HCT116 (cell line): ENCODE data around the gene EEFSEC. TPM values are rescaled to one million over a fixed set of nuclear protein-coding genes. Genes with fewer than 3 reads are reported as not detected.

Experiments used
- ATAC-seq: fragments of 200-7000 bp; cut with Tn5 transposase; 2 replicates; pipeline ENCODE4 v1.9.1; 2020; ENCODE audit warnings: mild to moderate bottlenecking, moderate library complexity
- BruUV-seq: library from RNA; stranded (reverse); fragments of 400-500 nt; replicated peaks from 2 replicates; lab custom pipeline; 2021; lab: Mats Ljungman, UMichigan
- CTCF ChIA-PET: fragments of 300-600 bp; sonication (Branson Sonifier 250); formaldehyde crosslinking; loops from one replicate; lab custom pipeline; 2021; ENCODE audit warnings: antibody characterized with exemption; lab: Charles Lee
- POLR2A ChIA-PET: fragments of 300-600, 350-600 bp; sonication (Branson Sonifier 250); formaldehyde crosslinking; loops from one replicate; lab custom pipeline; 2021; ENCODE audit warnings: antibody characterized with exemption; lab: Charles Lee
- RAD21 ChIA-PET, 2 experiments: fragments of 300-600 bp; sonication (Branson Sonifier 250); formaldehyde crosslinking; loops; one replicate each; lab custom pipeline; 2023; ENCODE audit warnings: low total read pairs in 2 of 2; ENCODE audit not compliant: uncharacterized antibody in 2 of 2, unreplicated experiment in 2 of 2, low non-redundant PET in 1 of 2; lab: Charles Lee
- DNase-seq: peaks from one replicate; pipeline ENCODE4 v3.0.0-alpha.2; 2010; ENCODE audit warnings: low read depth, low spot score
- H2AFZ ChIP-seq: fragments of 200-600 bp; shearing (Covaris generic), sonication (generic); 2 replicates; pipeline ENCODE4 v1.6.1; 2017; ENCODE audit warnings: low read depth, mixed run types, mixed read lengths, antibody characterized with exemption, low read length; ENCODE audit not compliant: poor library complexity, severe bottlenecking
- H3K27ac ChIP-seq: 2 replicates; pipeline ENCODE4 v1.5.1; 2012; ENCODE audit warnings: low read depth, low read length
- H3K27me3 ChIP-seq: fragments of 200-600 bp; sonication (generic); 2 replicates; pipeline ENCODE4 v1.6.1; 2016; ENCODE audit warnings: mixed run types, low read length, mixed read lengths; ENCODE audit not compliant: insufficient read depth
- H3K36me3 ChIP-seq, 2 experiments: fragments of 200-500 bp in 1 of 2; fragments of 200-600 bp in 1 of 2; sonication (Bioruptor generic) in 1 of 2; sonication (generic) in 1 of 2; 2 replicates each; pipeline versions ENCODE4 v1.5.1 to v1.6.1; 2014 to 2016; ENCODE audit warnings: low read length in 2 of 2, inconsistent platforms in 1 of 2, mixed read lengths in 1 of 2, mixed run types in 1 of 2; ENCODE audit not compliant: insufficient read depth in 2 of 2, control insufficient read depth in 1 of 2
- H3K4me1 ChIP-seq, 2 experiments: fragments of 200-600 bp in 1 of 2; sonication (generic) in 1 of 2; 2 replicates each; pipeline versions ENCODE4 v1.5.1 to v1.6.1; 2012 to 2017; ENCODE audit warnings: low read length in 2 of 2, inconsistent platforms in 1 of 2, mild to moderate bottlenecking in 1 of 2, mixed read lengths in 1 of 2, mixed run types in 1 of 2, moderate library complexity in 1 of 2; ENCODE audit not compliant: insufficient read depth in 2 of 2, control insufficient read depth in 1 of 2
- H3K4me2 ChIP-seq: fragments of 200-600 bp; sonication (generic); 2 replicates; pipeline ENCODE4 v1.6.1; 2017; ENCODE audit warnings: mixed run types, low read length, mixed read lengths
- H3K4me3 ChIP-seq, 2 experiments: fragments of 200-600 bp in 1 of 2; sonication (generic) in 1 of 2; replicated peaks in 1 of 2; 2 replicates each; pipeline ENCODE4 v1.5.1; 2011 to 2016; ENCODE audit warnings: low read length in 2 of 2, control low read depth in 1 of 2, low read depth in 1 of 2, mild to moderate bottlenecking in 1 of 2, mixed read lengths in 1 of 2, mixed run types in 1 of 2
- H3K79me2 ChIP-seq: fragments of 200-600 bp; sonication (generic); 2 replicates; pipeline ENCODE4 v1.6.1; 2017; ENCODE audit warnings: mild to moderate bottlenecking, mixed run types, low read length, moderate library complexity, mixed read lengths; ENCODE audit not compliant: insufficient read depth
- H3K9ac ChIP-seq: fragments of 200-600 bp; sonication (generic); 2 replicates; pipeline ENCODE4 v1.6.1; 2016; ENCODE audit warnings: low read length, mixed read lengths
- H3K9me2 ChIP-seq: fragments of 200-600 bp; sonication (generic), shearing (Covaris generic); 2 replicates; pipeline ENCODE4 v1.6.1; 2017; ENCODE audit warnings: mixed run types, mild to moderate bottlenecking, moderate library complexity; ENCODE audit not compliant: insufficient read depth
- H3K9me3 ChIP-seq, 2 experiments: fragments of 200-500 bp in 1 of 2; fragments of 200-600 bp in 1 of 2; sonication (Bioruptor generic) in 1 of 2; sonication (generic) in 1 of 2; 2 replicates each; pipeline ENCODE4 v1.6.1; 2014 to 2017; ENCODE audit warnings: low read length in 2 of 2, mixed read lengths in 2 of 2, inconsistent platforms in 1 of 2, low read depth in 1 of 2, mild to moderate bottlenecking in 1 of 2, mixed run types in 1 of 2, moderate library complexity in 1 of 2; ENCODE audit not compliant: control insufficient read depth in 1 of 2, insufficient read depth in 1 of 2
- H4K20me1 ChIP-seq: fragments of 200-600 bp; sonication (generic), shearing (Covaris generic); 2 replicates; pipeline ENCODE4 v1.6.1; 2017; ENCODE audit warnings: mixed run types, mild to moderate bottlenecking, moderate library complexity; ENCODE audit not compliant: insufficient read depth
- CEBPB ChIP-seq: IDR thresholded peaks from 2 replicates; pipeline ENCODE4 v1.6.1; 2012; ENCODE audit warnings: low read depth
- EGR1 ChIP-seq: IDR thresholded peaks from 2 replicates; pipeline ENCODE4 v1.6.1; 2012; ENCODE audit warnings: low read depth
- EZH2 ChIP-seq: fragments of 200-600 bp; sonication (generic); IDR thresholded peaks from 2 replicates; pipeline ENCODE4 v1.6.1; 2017; ENCODE audit warnings: antibody characterized with exemption, mixed run types
- EZH2phosphoT487 ChIP-seq: fragments of 200-600 bp; IDR thresholded peaks from 2 replicates; pipeline ENCODE4 v1.6.1; 2018; ENCODE audit warnings: antibody characterized with exemption, borderline replicate concordance
- JUND ChIP-seq: IDR thresholded peaks from 2 replicates; pipeline ENCODE4 v1.6.1; 2012
- RAD21 ChIP-seq: IDR thresholded peaks from 2 replicates; pipeline ENCODE4 v1.6.1; 2012; ENCODE audit warnings: low read depth, mild to moderate bottlenecking
- SIN3A ChIP-seq: IDR thresholded peaks from 2 replicates; pipeline ENCODE4 v1.6.1; 2012; ENCODE audit warnings: low read depth
- intact Hi-C: fragments of 100-400 bp; cut with micrococcal nuclease; formaldehyde crosslinking; loops from 2 replicates; pipeline ENCODE4 v1.10.0; 2022
- total RNA-seq: library from RNA; stranded (reverse); gene quantifications from one replicate; pipeline ENCODE4 v1.2.1, GENCODE V29; 2021; ENCODE audit not compliant: unreplicated experiment
- TF ChIP-seq, protein P1 (sequence below), 3 experiments: fragments of 200-600 bp in 1 of 3; sonication (generic) in 1 of 3; IDR thresholded peaks in 2 of 3; conservative IDR thresholded peaks in 1 of 3; 2 replicates each; pipeline ENCODE4 v1.5.1; 2012 to 2017; ENCODE audit warnings: low read depth in 2 of 3, low read length in 2 of 3, antibody characterized with exemption in 1 of 3, borderline replicate concordance in 1 of 3, control low read depth in 1 of 3, mild to moderate bottlenecking in 1 of 3, mixed read lengths in 1 of 3, mixed run types in 1 of 3, moderate library complexity in 1 of 3; ENCODE audit not compliant: insufficient read depth in 1 of 3

EEFSEC gene
- total RNA-seq, 1 experiment from 2014 or later: 16.1 TPM

DNA sequence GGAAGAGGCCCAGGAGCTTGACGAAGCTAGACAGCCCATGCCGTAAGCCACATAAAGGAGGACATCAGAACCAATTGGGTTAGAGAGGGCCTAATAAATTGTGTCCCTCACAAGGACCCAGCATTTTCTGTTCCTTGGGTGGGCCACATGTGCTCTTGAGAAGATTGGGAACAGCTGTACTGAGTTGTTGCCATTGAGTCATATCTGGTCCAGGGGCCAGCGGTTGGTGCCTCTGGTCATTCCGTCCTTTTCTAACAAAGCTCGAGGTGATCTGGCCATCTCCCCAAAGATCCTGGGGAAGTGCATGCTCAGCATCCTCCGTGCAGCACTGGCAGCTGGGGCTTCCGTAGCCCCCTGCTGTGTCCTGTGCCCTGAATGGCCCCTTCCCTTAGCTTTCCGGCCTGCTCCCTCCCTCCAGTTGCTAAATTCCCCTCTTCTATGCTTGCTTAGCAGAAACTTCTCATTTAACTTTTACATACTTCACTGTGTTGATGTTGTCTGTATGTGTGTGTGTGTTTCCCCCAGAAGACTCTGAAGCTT, 73.0 kb downstream of the EEFSEC start:
- POLR2A ChIA-PET: no interaction called here
- no peak for ATAC-seq
- no peak for TF ChIP-seq EGR1
- TF ChIP-seq SIN3A: no peak
- TF ChIP-seq JUND: no peak
- TF ChIP-seq EZH2phosphoT487: no peak
- no peak for TF ChIP-seq CEBPB
- TF ChIP-seq, protein P1, sequence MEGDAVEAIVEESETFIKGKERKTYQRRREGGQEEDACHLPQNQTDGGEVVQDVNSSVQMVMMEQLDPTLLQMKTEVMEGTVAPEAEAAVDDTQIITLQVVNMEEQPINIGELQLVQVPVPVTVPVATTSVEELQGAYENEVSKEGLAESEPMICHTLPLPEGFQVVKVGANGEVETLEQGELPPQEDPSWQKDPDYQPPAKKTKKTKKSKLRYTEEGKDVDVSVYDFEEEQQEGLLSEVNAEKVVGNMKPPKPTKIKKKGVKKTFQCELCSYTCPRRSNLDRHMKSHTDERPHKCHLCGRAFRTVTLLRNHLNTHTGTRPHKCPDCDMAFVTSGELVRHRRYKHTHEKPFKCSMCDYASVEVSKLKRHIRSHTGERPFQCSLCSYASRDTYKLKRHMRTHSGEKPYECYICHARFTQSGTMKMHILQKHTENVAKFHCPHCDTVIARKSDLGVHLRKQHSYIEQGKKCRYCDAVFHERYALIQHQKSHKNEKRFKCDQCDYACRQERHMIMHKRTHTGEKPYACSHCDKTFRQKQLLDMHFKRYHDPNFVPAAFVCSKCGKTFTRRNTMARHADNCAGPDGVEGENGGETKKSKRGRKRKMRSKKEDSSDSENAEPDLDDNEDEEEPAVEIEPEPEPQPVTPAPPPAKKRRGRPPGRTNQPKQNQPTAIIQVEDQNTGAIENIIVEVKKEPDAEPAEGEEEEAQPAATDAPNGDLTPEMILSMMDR (IDR thresholded peaks at IDR 0.05 in 2 of 3, conservative IDR thresholded peaks at IDR 0.05 in 1 of 3; ENCODE audit: borderline replicate concordance in 1 of 3, insufficient read depth in 1 of 3, low read depth in 2 of 3, low read length in 2 of 3): no peak
- TF ChIP-seq, all 23 proteins: peak for 0
- no peak overlapping the region for H3K9ac ChIP-seq
- ChIA-PET CTCF (interaction anchor here (1.0 to 2.0 kb wide), 7 partner anchors 10 to 382 kb away, joined by 3 to 9 read pairs (median 3); no protein-coding TSS in a partner anchor), RAD21 (no interaction called here)
- intact Hi-C loops: loop anchor here (1.0 to 10.0 kb wide), 3 partner anchors 199 to 358 kb away; no protein-coding TSS in a partner anchor
- H3K27me3 ChIP-seq: no peaks in the 10 kb centered on the region
- BruUV-seq: no TSS peak
- H2AFZ ChIP-seq: no peak overlapping the region
- H4K20me1 ChIP-seq: no peaks in the 10 kb centered on the region
- H3K4me2 ChIP-seq: no peak overlapping the region
- no peak overlapping the region for H3K27ac ChIP-seq
- H3K4me1 ChIP-seq: no peaks in the 10 kb centered on the region
- no peak overlapping the region for H3K4me3 ChIP-seq
- H3K79me2 ChIP-seq: no peaks in the 10 kb centered on the region
- no peaks in the 10 kb centered on the region for H3K9me2 ChIP-seq
- H3K36me3 ChIP-seq: no peaks in the 10 kb centered on the region
- DNase-seq: no peak
- peaks cover 9 to 10% of the 10 kb centered on the region in 2 experiments; a peak in 3 of 4 replicates for H3K9me3 ChIP-seq

DNA sequence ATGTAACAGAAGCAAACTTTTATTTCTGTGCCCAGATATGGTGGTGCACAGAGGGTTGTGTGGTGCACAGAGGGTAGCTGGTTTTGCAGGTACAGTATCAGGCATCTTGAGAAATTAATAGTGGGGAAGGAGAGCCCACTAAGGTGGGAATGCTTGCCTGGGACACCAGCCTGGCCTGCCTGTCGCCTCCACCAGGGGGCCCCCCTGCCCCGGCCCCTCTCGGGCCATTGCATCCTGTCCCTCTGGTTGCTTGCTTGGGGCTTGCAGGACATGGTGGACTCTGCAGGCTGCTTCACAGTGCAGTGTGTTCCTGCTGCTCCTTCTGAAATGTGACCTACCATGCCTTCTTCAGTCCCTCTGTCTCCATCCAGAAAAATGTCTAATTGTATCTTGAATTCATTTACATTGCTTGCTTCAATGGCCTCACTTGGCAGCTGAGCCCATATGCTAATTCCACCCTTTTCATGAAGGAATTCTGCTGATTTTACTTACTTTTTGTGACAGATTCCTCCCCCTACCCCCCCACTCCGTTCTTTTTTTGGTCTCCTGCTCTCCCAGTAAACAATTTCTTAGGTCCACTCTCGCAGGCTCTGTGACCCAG, 73.6 kb downstream of the EEFSEC start:
- ChIA-PET POLR2A (no interaction called here), CTCF (interaction anchor here (1.0 to 2.0 kb wide), 6 partner anchors 9 to 382 kb away, joined by 3 to 9 read pairs (median 4); no protein-coding TSS in a partner anchor), RAD21 (no interaction called here)
- Histone ChIP-seq H3K4me1 (no peaks in the 10 kb centered on the region), H2AFZ (no peak overlapping the region), H4K20me1 (no peaks in the 10 kb centered on the region), H3K79me2 (no peaks in the 10 kb centered on the region), H3K4me3 (no peak overlapping the region), H3K9me3 (peaks cover 9 to 10% of the 10 kb centered on the region in 2 experiments; a peak in 3 of 4 replicates), H3K9ac (no peak overlapping the region), H3K4me2 (no peak overlapping the region), H3K36me3 (no peaks in the 10 kb centered on the region), H3K27me3 (no peaks in the 10 kb centered on the region), H3K27ac (no peak overlapping the region), H3K9me2 (no peaks in the 10 kb centered on the region)
- ATAC-seq: peak; percentile 99
- DNase-seq: peak; percentile 10
- intact Hi-C loops: loop anchor here (1.0 to 10.0 kb wide), 3 partner anchors 198 to 357 kb away; no protein-coding TSS in a partner anchor
- no TSS peak for BruUV-seq
- TF ChIP-seq, protein P1 (IDR thresholded peaks at IDR 0.05 in 2 of 3, conservative IDR thresholded peaks at IDR 0.05 in 1 of 3; ENCODE audit: borderline replicate concordance in 1 of 3, insufficient read depth in 1 of 3, low read depth in 2 of 3, low read length in 2 of 3): peak; percentile 75 to 97 (median 89)
- TF ChIP-seq RAD21 (peak; percentile 79), EZH2 (no peak)
